GM12892 (cell line): ENCODE results near the gene APMAP.

Experiments used
- POLR2A ChIP-seq: IDR thresholded peaks from 2 replicates; pipeline ENCODE4 v1.6.1; 2011; ENCODE audit warnings: low read depth, low read length, control low read depth
- POLR2AphosphoS5 ChIP-seq: IDR thresholded peaks from 2 replicates; pipeline ENCODE4 v1.6.1; 2011; ENCODE audit warnings: low read depth, low read length, control low read depth

- TF ChIP-seq POLR2A = no peak
- TF ChIP-seq POLR2AphosphoS5 = no peak
Measured at GRCh38 chr20:24917797-24918578, 74.6 kb downstream of the APMAP start.
